Measurements from ENCODE around the gene TERF2IP.

TERF2IP gene

GRCh38 chr16:75622761-75623605 is 24.6 kb upstream of the TERF2IP start, which contains the start of gene ADAT1 (continued):
- TF ChIP-seq SETDB1 (IDR thresholded peaks at IDR 0.05; ENCODE audit: insufficient read length, low read length) (no peak), ZNF830 (tag by site-specific recombination; IDR thresholded peaks at IDR 0.05; ENCODE audit: low read depth) (no peak), WT1 (tag by site-specific recombination; IDR thresholded peaks at IDR 0.05) (peak; percentile 12; the same call in 1 of the 2 replicates), BCL6B (tag by site-specific recombination; IDR thresholded peaks at IDR 0.05) (no peak), ZNF513 (tag by site-specific recombination; IDR thresholded peaks at IDR 0.05) (no peak), BCL11A (tag by site-specific recombination; IDR thresholded peaks at IDR 0.05; ENCODE audit: low read depth) (no peak), ZNF184 (tag by site-specific recombination; IDR thresholded peaks at IDR 0.05) (no peak), ZNF146 (tag by site-specific recombination; IDR thresholded peaks at IDR 0.05) (no peak), ZNF654 (tag by site-specific recombination; IDR thresholded peaks at IDR 0.05; ENCODE audit: low read depth) (no peak), ZNF391 (tag by site-specific recombination; IDR thresholded peaks at IDR 0.05; ENCODE audit: borderline replicate concordance, low read depth) (no peak), KLF7 (tag by site-specific recombination; IDR thresholded peaks at IDR 0.05; ENCODE audit: borderline replicate concordance) (no peak), ZXDB (tag by site-specific recombination; IDR thresholded peaks at IDR 0.05) (peak; percentile 90), ZNF571 (tag by site-specific recombination; IDR thresholded peaks at IDR 0.05) (no peak), ZNF366 (tag by site-specific recombination; conservative IDR thresholded peaks at IDR 0.05) (no peak), ZNF610 (tag by site-specific recombination; IDR thresholded peaks at IDR 0.05; ENCODE audit: borderline replicate concordance) (peak; percentile 58; the same call in 1 of the 2 replicates), BCL11B (tag by site-specific recombination; IDR thresholded peaks at IDR 0.05; ENCODE audit: low read depth) (no peak), OSR2 (tag by site-specific recombination; IDR thresholded peaks at IDR 0.05) (no peak), ZNF404 (tag by site-specific recombination; IDR thresholded peaks at IDR 0.05) (no peak), ZNF18 (tag by site-specific recombination; IDR thresholded peaks at IDR 0.05) (no peak), ZBTB17 (tag by site-specific recombination; IDR thresholded peaks at IDR 0.05) (peak; percentile 89), ZNF214 (tag by site-specific recombination; IDR thresholded peaks at IDR 0.05; ENCODE audit: borderline replicate concordance) (no peak), ZNF558 (tag by site-specific recombination; IDR thresholded peaks at IDR 0.05) (no peak), ZNF114 (tag by site-specific recombination; IDR thresholded peaks at IDR 0.05) (no peak), ZNF660 (tag by site-specific recombination; IDR thresholded peaks at IDR 0.05) (peak; percentile 72; the same call in 1 of the 2 replicates), ZNF223 (tag by site-specific recombination; IDR thresholded peaks at IDR 0.05) (no peak), ZNF677 (tag by site-specific recombination; IDR thresholded peaks at IDR 0.05) (no peak), ZBTB21 (tag by site-specific recombination; IDR thresholded peaks at IDR 0.05) (peak; percentile 98), ZFP3 (tag by site-specific recombination; IDR thresholded peaks at IDR 0.05; ENCODE audit: low read depth) (no peak), ZBTB6 (tag by site-specific recombination; IDR thresholded peaks at IDR 0.05) (peak; percentile 43; the same call in 1 of the 2 replicates), ZSCAN30 (tag by site-specific recombination; IDR thresholded peaks at IDR 0.05) (no peak; the same call in 1 of the 2 replicates), ZNF19 (tag by site-specific recombination; IDR thresholded peaks at IDR 0.05; ENCODE audit: low read depth) (no peak), ZNF311 (tag by site-specific recombination; IDR thresholded peaks at IDR 0.05; ENCODE audit: borderline replicate concordance) (no peak), ZNF174 (tag by site-specific recombination; IDR thresholded peaks at IDR 0.05) (no peak), ZNF785 (tag by site-specific recombination; IDR thresholded peaks at IDR 0.05) (no peak), ZNF292 (tag by site-specific recombination; IDR thresholded peaks at IDR 0.05; ENCODE audit: borderline replicate concordance, low read depth) (no peak)

Measured in HEK293 (cell line).